Measurements from ENCODE around the gene GALNT9. TPM values are rescaled to one million over a fixed set of nuclear protein-coding genes. Genes with fewer than 3 reads are reported as not detected.
"Not testable (repeated sequence)": the region's sequence is repeated elsewhere in the genome, so short reads cannot be mapped to it uniquely, and the experiment has no call there.

GALNT9 gene
- total RNA-seq, 4 donors from 2014 or later = 0.17 to 0.58 (median 0.46) TPM

- H3K27ac ChIP-seq (replicated peaks in 1 of 4) = no peak overlapping the region
- WGBS = 74% methylated on average over 27 of the region's 27 CpGs
- H3K9me3 ChIP-seq = no peaks in the 10 kb centered on the region
- TF ChIP-seq EP300 (IDR thresholded peaks at IDR 0.05) (no peak), POLR2A (IDR thresholded peaks at IDR 0.05; ENCODE audit: low read depth) (no peak), CTCF (IDR thresholded peaks at IDR 0.05) (no peak), POLR2AphosphoS5 (IDR thresholded peaks at IDR 0.05) (no peak)
- H3K4me1 ChIP-seq = no peaks in the 10 kb centered on the region
- H3K36me3 ChIP-seq = no peaks in the 10 kb centered on the region
- intact Hi-C loops (cut with DNase I) = no loop called here
- peaks cover 0 to 43% (median 0%) of the 10 kb centered on the region in 4 donors for H3K27me3 ChIP-seq
- DNase-seq (ENCODE audit: extremely low spot score) = no peak
- H3K4me3 ChIP-seq = no peak overlapping the region
These were observed 82.2 kb downstream of the GALNT9 start for GRCh38 chr12:132246997-132247717.

GRCh38 chr12:132245521-132246101, 83.8 kb downstream of the GALNT9 start:
- TF ChIP-seq CTCF (IDR thresholded peaks at IDR 0.05) = no peak
- no peak for TF ChIP-seq POLR2A (IDR thresholded peaks at IDR 0.05; ENCODE audit: low read depth)
- TF ChIP-seq EP300 (IDR thresholded peaks at IDR 0.05) = no peak
- TF ChIP-seq POLR2AphosphoS5 (IDR thresholded peaks at IDR 0.05) = no peak
- H3K27me3 ChIP-seq = peaks cover 0 to 34% (median 0%) of the 10 kb centered on the region in 4 donors
- H3K27ac ChIP-seq (replicated peaks in 1 of 4) = no peak overlapping the region
- intact Hi-C loops (cut with DNase I) = no loop called here
- no peak overlapping the region for H3K4me3 ChIP-seq
- 76% methylated on average over 20 of the region's 28 CpGs for WGBS
- no peak for DNase-seq (ENCODE audit: extremely low spot score)
- no peaks in the 10 kb centered on the region for H3K9me3 ChIP-seq
- H3K4me1 ChIP-seq = no peaks in the 10 kb centered on the region
- no peaks in the 10 kb centered on the region for H3K36me3 ChIP-seq

GRCh38 chr12:132244724-132245295, 84.6 kb downstream of the GALNT9 start:
- intact Hi-C loops (cut with DNase I) = no loop called here
- no peaks in the 10 kb centered on the region for H3K9me3 ChIP-seq
- TF ChIP-seq EP300 (IDR thresholded peaks at IDR 0.05) (no peak), POLR2A (IDR thresholded peaks at IDR 0.05; ENCODE audit: low read depth) (no peak), CTCF (IDR thresholded peaks at IDR 0.05) (no peak), POLR2AphosphoS5 (IDR thresholded peaks at IDR 0.05) (no peak)
- peaks cover 0 to 37% (median 0%) of the 10 kb centered on the region in 4 donors for H3K27me3 ChIP-seq
- H3K4me1 ChIP-seq = no peaks in the 10 kb centered on the region
- no peak overlapping the region for H3K27ac ChIP-seq (replicated peaks in 1 of 4)
- DNase-seq (ENCODE audit: extremely low spot score) = no peak
- 57% methylated on average over 22 of the region's 22 CpGs for whole genome bisulfite sequencing
- H3K4me3 ChIP-seq = no peak overlapping the region
- no peaks in the 10 kb centered on the region for H3K36me3 ChIP-seq

GRCh38 chr12:132243596-132244310, 85.6 kb downstream of the GALNT9 start:
- Histone ChIP-seq H3K4me3 (no peak overlapping the region), H3K4me1 (no peaks in the 10 kb centered on the region), H3K9me3 (no peaks in the 10 kb centered on the region), H3K27me3 (peaks cover 0 to 31% (median 0%) of the 10 kb centered on the region in 4 donors), H3K36me3 (no peaks in the 10 kb centered on the region), H3K27ac (replicated peaks in 1 of 4) (no peak overlapping the region)
- intact Hi-C loops (cut with DNase I) = no loop called here
- DNase-seq (ENCODE audit: extremely low spot score) = no peak
- WGBS = 70% methylated on average over 24 of the region's 29 CpGs
- TF ChIP-seq POLR2AphosphoS5 (IDR thresholded peaks at IDR 0.05) (no peak), POLR2A (IDR thresholded peaks at IDR 0.05; ENCODE audit: low read depth) (no peak), CTCF (IDR thresholded peaks at IDR 0.05) (no peak), EP300 (IDR thresholded peaks at IDR 0.05) (no peak)

- H3K27ac ChIP-seq (replicated peaks in 1 of 4); H3K4me3 ChIP-seq; intact Hi-C loops (cut with DNase I); H3K4me1 ChIP-seq; H3K36me3 ChIP-seq; H3K9me3 ChIP-seq; DNase-seq (ENCODE audit: extremely low spot score): not testable (repeated sequence)
- 69% methylated on average over 15 of the region's 15 CpGs for WGBS
- H3K27me3 ChIP-seq = peaks cover 0 to 25% (median 0%) of the 10 kb centered on the region in 4 donors
These were observed 86.2 kb downstream of the GALNT9 start for GRCh38 chr12:132243171-132243570.

- H3K27ac ChIP-seq (replicated peaks in 1 of 4); H3K36me3 ChIP-seq; H3K9me3 ChIP-seq; DNase-seq (ENCODE audit: extremely low spot score); intact Hi-C loops (cut with DNase I); H3K4me3 ChIP-seq; H3K4me1 ChIP-seq: not testable (repeated sequence)
- 60% methylated on average over 7 of the region's 7 CpGs for WGBS
- H3K27me3 ChIP-seq = peaks cover 0 to 22% (median 0%) of the 10 kb centered on the region in 4 donors
These were observed 88.8 kb downstream of the GALNT9 start for GRCh38 chr12:132240669-132241007.
